ENCODE measurements around the gene LPCAT3.

LPCAT3 gene

DNA sequence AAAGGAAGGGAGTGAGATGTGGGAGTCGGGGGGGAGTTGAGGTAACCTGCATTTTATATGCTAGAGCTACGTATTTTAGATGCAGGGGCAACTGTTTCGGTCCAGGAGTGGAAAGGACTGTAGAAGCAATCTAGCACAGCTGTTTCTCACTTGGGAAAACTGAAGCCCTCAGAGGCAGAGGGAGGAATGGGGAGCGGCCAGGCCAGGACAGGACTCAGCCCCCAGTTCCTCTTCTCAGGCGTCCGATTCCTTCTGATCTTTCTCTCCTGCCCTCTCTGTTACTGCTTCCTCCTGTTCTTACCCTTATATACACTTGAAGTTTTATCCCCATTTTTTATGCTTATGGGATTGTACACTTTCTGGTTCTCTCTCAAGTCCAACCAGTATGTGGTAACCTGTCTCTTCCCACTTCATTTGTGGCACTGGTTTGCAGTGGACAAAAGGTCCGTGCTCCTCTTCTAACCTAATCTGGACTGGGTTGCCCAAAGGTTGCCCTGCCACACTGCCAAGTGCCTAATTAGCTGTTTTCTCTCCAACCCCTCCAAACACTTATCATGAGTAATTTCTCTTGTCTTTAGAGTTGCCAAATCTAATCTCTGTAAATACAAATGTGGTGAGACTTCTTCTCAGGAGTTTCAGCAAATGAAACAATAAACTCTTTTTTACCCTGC, 16.2 kb downstream of the LPCAT3 start:
- DNase-seq (ENCODE audit: low read depth in 2 of 2, low spot score in 1 of 2): no peak

- no peak for DNase-seq (ENCODE audit: low read depth in 2 of 2, low spot score in 1 of 2)
Measured at GRCh38 chr12:6998715-6999451, 19.4 kb downstream of the LPCAT3 start.

GRCh38 chr12:6996040-6996441, 22.2 kb downstream of the LPCAT3 start:
- DNase-seq (ENCODE audit: low read depth in 2 of 2, low spot score in 1 of 2): no peak

GRCh38 chr12:6987956-6988553, 30.2 kb downstream of the LPCAT3 start:
- no peak for DNase-seq (ENCODE audit: low read depth in 2 of 2, low spot score in 1 of 2)

- DNase-seq (ENCODE audit: low read depth in 2 of 2, low spot score in 1 of 2): no peak
Measured at GRCh38 chr12:6982532-6982931, 35.7 kb downstream of the LPCAT3 start.

DNA sequence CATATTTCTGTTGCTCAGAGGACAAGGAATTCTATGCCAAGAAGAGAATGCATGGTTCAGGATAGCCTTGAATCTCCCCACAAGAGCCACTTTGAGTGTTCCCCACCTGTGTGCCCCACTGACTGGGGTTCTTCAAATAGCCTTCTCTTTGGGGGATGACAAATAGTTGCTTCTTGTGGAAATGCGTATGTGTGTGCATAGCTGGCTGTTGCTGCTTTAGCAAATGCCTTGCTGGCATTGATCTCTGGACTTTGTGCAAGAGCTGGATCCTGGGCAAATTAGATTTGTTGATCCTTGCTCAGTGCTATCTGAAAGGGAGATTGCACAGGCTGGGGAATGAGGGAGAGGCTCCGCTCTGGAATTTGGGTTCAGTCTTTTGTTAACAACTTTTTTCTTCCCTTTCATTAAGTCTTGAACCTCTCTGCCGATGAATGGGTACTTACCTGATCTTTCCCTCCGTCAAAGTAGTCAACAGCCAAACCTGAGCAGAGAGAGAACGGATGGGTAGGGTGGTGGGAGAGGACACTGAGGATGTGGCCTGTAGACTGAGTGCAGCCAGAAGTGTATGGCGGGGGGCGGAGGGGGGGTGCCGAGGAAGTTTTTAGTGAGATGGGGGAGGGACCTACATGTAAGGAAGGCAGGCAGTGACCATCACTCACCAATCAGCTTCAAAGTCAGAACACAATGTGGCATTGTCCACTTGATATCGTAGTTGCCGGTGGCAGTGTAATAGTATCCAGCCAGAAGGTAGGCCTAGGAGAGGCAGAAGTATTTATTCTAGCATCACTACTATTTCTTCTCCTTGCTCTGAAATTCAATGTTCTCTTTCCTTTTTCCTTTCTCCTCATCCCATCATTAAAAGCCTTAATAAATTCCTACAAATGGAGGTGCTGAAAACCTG, 36.9 kb downstream of the LPCAT3 start:
- no peak for DNase-seq (ENCODE audit: low read depth in 2 of 2, low spot score in 1 of 2)

DNA sequence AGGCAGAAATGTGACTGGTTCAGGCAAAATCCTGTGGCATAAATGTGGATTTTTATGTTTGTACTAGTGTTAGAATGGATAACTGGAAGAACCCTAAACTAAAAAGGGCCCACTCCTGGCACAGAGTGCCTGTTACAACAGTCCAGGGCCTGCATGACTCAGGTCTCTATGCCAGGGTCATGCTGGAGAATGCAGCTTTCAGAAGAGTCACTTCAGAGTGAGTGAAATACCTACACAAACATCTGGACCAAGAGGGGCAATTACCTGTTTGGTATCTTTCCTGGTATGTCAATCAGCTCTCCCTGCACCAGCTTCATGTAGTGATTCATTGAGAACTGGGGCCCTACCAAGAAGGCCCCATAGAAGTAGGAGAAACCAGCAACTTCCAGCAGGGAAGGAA, 37.5 kb downstream of the LPCAT3 start:
- DNase-seq (ENCODE audit: low read depth in 2 of 2, low spot score in 1 of 2): no peak

GRCh38 chr12:6980075-6980474, 38.2 kb downstream of the LPCAT3 start:
- DNase-seq (ENCODE audit: low read depth in 2 of 2, low spot score in 1 of 2): no peak

DNA sequence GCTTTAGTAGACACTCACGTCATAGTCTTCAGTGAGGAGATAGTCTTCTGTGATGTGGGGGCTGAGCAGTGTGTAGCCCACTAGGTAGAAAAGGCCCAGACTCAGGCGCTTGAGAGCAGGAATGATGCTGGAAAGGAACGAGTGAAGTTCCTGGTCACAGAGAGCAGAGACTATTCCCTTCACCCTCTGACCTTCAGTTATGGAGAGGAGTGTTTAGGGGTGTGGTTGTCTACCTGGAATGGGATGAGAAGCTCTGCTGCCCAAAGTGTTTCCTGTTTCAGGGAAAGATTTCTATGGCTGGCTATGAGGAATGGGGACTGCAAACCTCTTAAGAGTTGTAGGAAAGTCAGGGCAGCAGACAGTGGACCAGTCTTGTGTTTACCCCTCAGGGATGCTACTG, 38.8 kb downstream of the LPCAT3 start:
- no peak for DNase-seq (ENCODE audit: low read depth in 2 of 2, low spot score in 1 of 2)

- no peak for DNase-seq (ENCODE audit: low read depth in 2 of 2, low spot score in 1 of 2)
Measured at GRCh38 chr12:6979021-6979420, 39.3 kb downstream of the LPCAT3 start.

DNA sequence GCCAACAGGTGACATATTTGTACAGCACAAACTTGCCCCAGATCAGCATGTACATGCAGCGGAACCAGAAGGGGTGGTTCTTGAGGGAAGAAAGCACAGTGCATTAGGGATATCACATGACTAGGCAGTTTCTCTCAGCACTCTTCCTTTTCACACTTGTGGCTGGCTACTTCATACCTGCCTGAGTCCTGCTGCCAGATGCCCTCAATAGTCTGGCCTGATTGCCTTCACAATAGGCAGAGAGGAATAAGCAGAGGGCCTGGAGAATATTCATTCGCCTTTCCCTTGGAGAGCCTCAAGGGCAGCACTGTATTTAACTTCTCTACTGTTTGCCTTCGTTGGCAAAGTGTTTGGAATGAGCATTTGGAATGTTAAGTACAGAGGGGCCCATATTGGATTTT, 39.7 kb downstream of the LPCAT3 start:
- DNase-seq (ENCODE audit: low read depth in 2 of 2, low spot score in 1 of 2): no peak

GRCh38 chr12:6978188-6978587, 40.1 kb downstream of the LPCAT3 start:
- DNase-seq (ENCODE audit: low read depth in 2 of 2, low spot score in 1 of 2): no peak

DNA sequence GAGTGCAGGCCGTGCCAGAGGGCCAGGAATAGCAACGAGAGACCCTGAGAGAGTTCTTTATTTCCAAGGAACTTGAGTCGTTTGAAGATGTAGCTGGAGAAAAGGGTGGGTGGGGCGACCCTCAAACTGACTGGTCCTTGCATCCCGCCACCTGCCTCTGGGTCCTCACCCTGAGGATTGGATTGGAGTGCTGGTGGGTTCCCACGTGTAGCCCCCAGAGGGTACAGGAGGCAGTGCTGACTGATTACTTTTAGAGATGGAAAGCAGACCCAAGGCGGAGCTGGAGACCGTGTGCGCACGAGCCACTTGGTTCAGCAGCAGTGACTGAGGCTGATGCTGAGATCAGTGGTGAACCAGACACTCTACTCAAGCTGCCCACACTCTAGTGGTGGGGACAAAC, 40.6 kb downstream of the LPCAT3 start:
- DNase-seq (ENCODE audit: low read depth in 2 of 2, low spot score in 1 of 2): no peak

DNA sequence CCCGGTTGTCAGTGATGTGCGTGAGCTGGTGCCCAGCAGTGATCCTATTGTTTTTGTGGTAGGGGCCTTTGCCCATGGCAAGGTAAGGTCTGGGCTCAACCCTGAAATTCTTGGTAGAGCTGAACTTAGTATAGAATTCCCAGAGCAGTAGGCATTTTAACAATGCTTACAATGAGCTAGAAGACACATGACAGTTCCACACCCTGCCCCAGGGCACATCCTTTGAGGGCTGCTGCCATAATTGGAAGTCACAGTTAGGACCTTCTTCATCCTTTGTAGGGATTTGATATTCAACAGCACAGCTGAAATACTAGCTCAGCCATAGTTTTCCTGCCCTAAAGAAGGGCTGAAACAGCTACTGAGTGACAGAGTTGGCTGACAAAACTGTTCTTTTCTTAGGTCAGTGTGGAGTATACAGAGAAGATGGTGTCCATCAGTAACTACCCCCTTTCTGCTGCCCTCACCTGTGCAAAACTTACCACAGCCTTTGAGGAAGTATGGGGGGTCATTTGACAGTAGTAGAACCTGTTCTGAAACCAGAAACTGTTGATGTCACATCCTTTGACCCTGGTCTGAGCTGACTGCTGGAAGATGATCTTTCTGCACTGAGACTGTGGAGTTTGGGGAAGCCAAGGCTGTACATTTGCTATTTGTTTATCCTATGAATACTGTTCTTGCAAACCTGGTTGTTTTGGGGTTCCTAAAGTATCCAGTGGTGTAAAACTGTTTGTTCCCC, 42.8 kb downstream of the LPCAT3 start:
- no peak for DNase-seq (ENCODE audit: low read depth in 2 of 2, low spot score in 1 of 2)

DNA sequence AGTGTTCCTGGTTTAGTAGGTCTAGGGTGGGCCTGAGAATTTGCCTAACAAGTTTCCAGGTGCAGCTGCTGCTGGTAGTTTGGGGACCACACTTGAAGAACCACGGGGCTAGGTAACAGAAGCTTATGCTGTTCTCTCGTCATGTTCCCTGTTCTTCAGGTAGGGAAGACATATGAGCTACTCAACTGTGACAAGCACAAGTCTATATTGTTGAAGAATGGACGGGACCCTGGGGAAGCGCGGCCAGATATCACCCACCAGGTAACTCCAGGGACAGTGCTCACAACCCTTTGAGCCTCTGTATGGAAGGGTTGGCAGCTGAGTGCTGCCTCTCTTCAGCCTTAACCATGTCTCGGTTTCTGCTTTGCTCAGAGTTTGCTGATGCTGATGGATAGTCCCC, 44.1 kb downstream of the LPCAT3 start:
- no peak for DNase-seq (ENCODE audit: low read depth in 2 of 2, low spot score in 1 of 2)

DNA sequence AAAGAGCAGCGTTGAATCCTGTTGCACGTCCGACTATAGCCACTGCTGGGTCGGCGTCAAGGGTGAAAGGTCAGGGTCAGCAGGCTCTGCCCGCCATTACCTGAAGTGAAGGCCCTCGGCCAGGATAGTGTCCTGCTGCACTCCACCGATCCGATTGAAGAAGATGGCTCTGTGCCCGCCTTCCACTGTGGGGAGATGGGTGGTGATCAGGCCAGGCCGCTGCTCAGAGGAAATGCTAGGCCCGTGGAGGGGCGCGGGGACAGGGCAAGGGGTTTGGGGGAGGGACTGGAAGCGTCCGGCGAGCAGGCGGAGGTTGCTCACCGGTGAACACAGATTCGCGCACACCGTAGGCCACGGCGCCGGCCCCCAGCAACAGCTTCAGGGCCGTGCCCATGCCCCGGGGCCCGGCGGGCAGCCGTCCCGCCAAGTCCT, 48.2 kb downstream of the LPCAT3 start:
- DNase-seq (ENCODE audit: low read depth in 2 of 2, low spot score in 1 of 2): no peak

DNA sequence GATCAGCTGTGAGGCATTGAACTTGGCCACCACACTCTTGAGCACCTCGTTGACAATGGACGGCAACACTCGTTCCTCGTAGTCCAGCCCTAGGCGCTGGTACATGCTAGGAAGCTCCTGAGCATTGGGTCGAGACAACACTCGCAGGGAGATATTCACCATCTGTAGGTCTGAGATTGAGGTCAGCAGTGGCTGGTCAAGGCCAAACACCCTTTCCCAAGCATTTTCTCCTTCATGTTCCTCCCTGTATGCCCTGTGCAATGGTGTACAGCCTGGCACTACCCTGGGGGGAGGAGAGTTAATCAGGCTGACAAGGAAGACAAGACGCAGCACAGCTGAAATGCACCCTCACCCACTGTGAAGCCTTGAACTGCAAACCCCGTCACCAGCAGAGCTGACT, 49.9 kb downstream of the LPCAT3 start:
- DNase-seq (ENCODE audit: low read depth in 2 of 2, low spot score in 1 of 2): no peak

GRCh38 chr12:6967651-6968100, 50.6 kb downstream of the LPCAT3 start:
- no peak for DNase-seq (ENCODE audit: low read depth in 2 of 2, low spot score in 1 of 2)

GRCh38 chr12:6966351-6966750, 51.9 kb downstream of the LPCAT3 start:
- no peak for DNase-seq (ENCODE audit: low read depth in 2 of 2, low spot score in 1 of 2)

DNA sequence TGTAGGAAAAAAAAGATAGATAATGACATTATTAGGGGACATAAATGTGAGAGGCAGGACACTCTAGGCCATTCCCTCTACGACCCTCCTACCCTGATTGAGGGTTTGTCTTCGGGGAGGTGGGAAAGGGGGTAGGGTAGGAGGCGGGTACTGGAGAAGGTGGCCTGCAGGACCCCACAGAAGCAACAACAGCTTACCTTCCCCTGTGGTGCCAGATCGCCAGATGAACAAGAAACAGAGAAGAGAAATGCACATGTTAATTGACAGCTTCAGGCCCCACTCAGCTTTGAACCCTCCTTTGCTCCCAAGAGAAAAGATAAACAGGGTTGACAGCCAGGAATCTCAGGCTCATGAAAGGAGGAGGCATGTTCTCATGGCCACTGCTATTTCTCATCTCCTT, 52.6 kb downstream of the LPCAT3 start:
- no peak for DNase-seq (ENCODE audit: low read depth in 2 of 2, low spot score in 1 of 2)
